ENCODE measurements around the gene PCSK5. TPM values are rescaled to one million over a fixed set of nuclear protein-coding genes. Genes with fewer than 3 reads are reported as not detected.
"Not testable (repeated sequence)": the region's sequence is repeated elsewhere in the genome, so short reads cannot be mapped to it uniquely, and the experiment has no call there.

Gene PCSK5
- total and polyA plus RNA-seq, 2 donors (not counting 1 experiment from before 2014, with no cell fraction given), result 0.09 TPM; not detected in 1

GRCh38 chr9:75866273-75866871 lies 24.1 kb upstream of the PCSK5 start:
- CTCF ChIA-PET, result interaction anchor here (0.7 to 2.0 kb wide), 5 partner anchors 8 to 12 kb away, joined by 3 to 6 read pairs (median 4); no protein-coding TSS in a partner anchor

GRCh38 chr9:75868526-75868925 lies 21.9 kb upstream of the PCSK5 start:
- H3K27ac Mint-ChIP-seq; H3K36me3 ChIP-seq (replicated peaks in 1 of 2; ENCODE audit: control extremely low read depth in 1 of 2, control insufficient read depth in 1 of 2, extremely low read depth in 1 of 2, insufficient read depth in 2 of 2, low read length in 1 of 2); H3K4me1 Mint-ChIP-seq; H3K9me3 Mint-ChIP-seq (ENCODE audit: insufficient read depth); H4K20me1 ChIP-seq (ENCODE audit: control insufficient read depth, insufficient read depth, low read length, poor library complexity, severe bottlenecking); ATAC-seq (ENCODE audit: low read depth); H3K79me2 ChIP-seq (ENCODE audit: control insufficient read depth, insufficient read depth, low read length); H3K27me3 ChIP-seq (replicated peaks in 1 of 4; ENCODE audit: control extremely low read depth in 1 of 4, control insufficient read depth in 3 of 4, insufficient read depth in 4 of 4, low read length in 3 of 4); H3K4me3 ChIP-seq (ENCODE audit: control extremely low read depth in 1 of 5, extremely low read depth in 1 of 5, insufficient read depth in 1 of 5, low read depth in 2 of 5, low read length in 4 of 5); H3K4me1 ChIP-seq (ENCODE audit: control insufficient read depth in 2 of 2, insufficient read depth in 2 of 2, low read length in 2 of 2); H3K4me2 ChIP-seq (replicated peaks; ENCODE audit: low read depth, low read length, poor library complexity, severe bottlenecking); POLR2A ChIA-PET; H3K9ac ChIP-seq (ENCODE audit: low read length); H3K27ac ChIP-seq (ENCODE audit: low read length in 2 of 2); H3K27me3 Mint-ChIP-seq; H2AFZ ChIP-seq (ENCODE audit: insufficient read depth, low read depth, low read length, poor library complexity, severe bottlenecking); H3K4me3 Mint-ChIP-seq; DNase-seq; H3K9me3 ChIP-seq (ENCODE audit: control extremely low read depth in 1 of 3, control insufficient read depth in 2 of 3, insufficient read depth in 1 of 3, low read length in 2 of 3): not testable (repeated sequence)
- intact Hi-C loops (cut with micrococcal nuclease), result loop anchor here (5.0 to 10.0 kb wide), 2 partner anchors 436 to 1091 kb away; no protein-coding TSS in a partner anchor
- CTCF ChIA-PET, result interaction anchor here (0.7 to 1.7 kb wide), 3 partner anchors 9 to 1098 kb away, joined by 3 read pairs; no protein-coding TSS in a partner anchor
- 100% methylated on average over 1 of the region's 2 CpGs for WGBS (ENCODE audit: insufficient coverage)

More at GRCh38 chr9:75866273-75866871, 24.1 kb upstream of the PCSK5 start:
- no peak overlapping the region for H3K4me2 ChIP-seq (replicated peaks; ENCODE audit: low read depth, low read length, poor library complexity, severe bottlenecking)
- no peaks in the 10 kb centered on the region for H3K27me3 ChIP-seq (replicated peaks in 1 of 4; ENCODE audit: control extremely low read depth in 1 of 4, control insufficient read depth in 3 of 4, insufficient read depth in 4 of 4, low read length in 3 of 4)
- Mint-ChIP-seq H3K4me1 (no peaks in the 10 kb centered on the region), H3K9me3 (ENCODE audit: insufficient read depth) (no peaks in the 10 kb centered on the region), H3K27me3 (peaks cover 7% of the 10 kb centered on the region), H3K27ac (no peak overlapping the region), H3K4me3 (no peak overlapping the region)
- H3K4me1 ChIP-seq (ENCODE audit: control insufficient read depth in 2 of 2, insufficient read depth in 2 of 2, low read length in 2 of 2), result no peaks in the 10 kb centered on the region
- intact Hi-C loops (cut with micrococcal nuclease), result loop anchor here (5.0 to 10.0 kb wide), 2 partner anchors 438 to 1089 kb away; no protein-coding TSS in a partner anchor
- H3K79me2 ChIP-seq (ENCODE audit: control insufficient read depth, insufficient read depth, low read length), result no peaks in the 10 kb centered on the region
- DNase-seq (peak; percentile 23), ATAC-seq (ENCODE audit: low read depth) (no peak)
- WGBS (ENCODE audit: insufficient coverage), result 40% methylated on average over 2 of the region's 2 CpGs
- H2AFZ ChIP-seq (ENCODE audit: insufficient read depth, low read depth, low read length, poor library complexity, severe bottlenecking), result no peak overlapping the region
- H3K4me3 ChIP-seq (ENCODE audit: control extremely low read depth in 1 of 5, extremely low read depth in 1 of 5, insufficient read depth in 1 of 5, low read depth in 2 of 5, low read length in 4 of 5), result no peak overlapping the region
- peak; percentile 86 for TF ChIP-seq CTCF (IDR thresholded peaks at IDR 0.05)
- TF ChIP-seq EZH2 (IDR thresholded peaks at IDR 0.05; ENCODE audit: borderline replicate concordance, insufficient read depth, low read depth, low read length, poor library complexity, severe bottlenecking), result no peak
- no peaks in the 10 kb centered on the region for H3K36me3 ChIP-seq (replicated peaks in 1 of 2; ENCODE audit: control extremely low read depth in 1 of 2, control insufficient read depth in 1 of 2, extremely low read depth in 1 of 2, insufficient read depth in 2 of 2, low read length in 1 of 2)
- POLR2A ChIA-PET, result no interaction called here
- no peaks in the 10 kb centered on the region for H4K20me1 ChIP-seq (ENCODE audit: control insufficient read depth, insufficient read depth, low read length, poor library complexity, severe bottlenecking)
- H3K27ac ChIP-seq (ENCODE audit: low read length in 2 of 2), result no peak overlapping the region
- no peak overlapping the region for H3K9ac ChIP-seq (ENCODE audit: low read length)
- H3K9me3 ChIP-seq (ENCODE audit: control extremely low read depth in 1 of 3, control insufficient read depth in 2 of 3, insufficient read depth in 1 of 3, low read length in 2 of 3), result no peaks in the 10 kb centered on the region
